NCI-H187 (cell line): ENCODE measurements around the gene NUP133.
"Not testable (repeated sequence)": the region's sequence is repeated elsewhere in the genome, so short reads cannot be mapped to it uniquely, and the experiment has no call there.

ENCODE experiments used
- DNase-seq, 2 experiments: peaks; one replicate each; lab custom pipeline; 2025; lab: John Stamatoyannopoulos, UW

Gene NUP133

GRCh38 chr1:229507951-229508822 is at the start of gene NUP133:
NUP133 (minus strand) TSS chr1:229508341; CDS start chr1:229508249, 92 bp downstream.
- DNase-seq, result peak; percentile 88 to 92

- no peak for DNase-seq
Observed at GRCh38 chr1:229557200-229557850, 49.2 kb upstream of the NUP133 start.

- DNase-seq, result no peak
Observed at GRCh38 chr1:229554886-229555621, 46.9 kb upstream of the NUP133 start.

- no peak for DNase-seq
Observed at GRCh38 chr1:229553621-229554130, 45.5 kb upstream of the NUP133 start.

- DNase-seq, result no peak
Observed at GRCh38 chr1:229552732-229553131, 44.6 kb upstream of the NUP133 start.

- no peak for DNase-seq
Observed at GRCh38 chr1:229550812-229551567, 42.8 kb upstream of the NUP133 start.

GRCh38 chr1:229547542-229547941 is 39.4 kb upstream of the NUP133 start:
- no peak for DNase-seq

GRCh38 chr1:229544587-229544986 is 36.4 kb upstream of the NUP133 start:
- DNase-seq, result no peak

GRCh38 chr1:229539863-229540506 is 31.8 kb upstream of the NUP133 start:
- DNase-seq, result no peak

- DNase-seq, result no peak
Observed at GRCh38 chr1:229538945-229539344, 30.8 kb upstream of the NUP133 start.

GRCh38 chr1:229537894-229538293 is 29.8 kb upstream of the NUP133 start:
- DNase-seq, result no peak

GRCh38 chr1:229536982-229537381 is 28.8 kb upstream of the NUP133 start:
- no peak for DNase-seq

- no peak for DNase-seq
Observed at GRCh38 chr1:229535230-229535629, 27.1 kb upstream of the NUP133 start.

- no peak for DNase-seq
Observed at GRCh38 chr1:229531326-229531725, 23.2 kb upstream of the NUP133 start.

- no peak for DNase-seq
Observed at GRCh38 chr1:229529639-229530038, 21.5 kb upstream of the NUP133 start.

- DNase-seq, result no peak
Observed at GRCh38 chr1:229526695-229527094, 18.6 kb upstream of the NUP133 start.

GRCh38 chr1:229523052-229523451 is 14.9 kb upstream of the NUP133 start:
- DNase-seq, result no peak

GRCh38 chr1:229514578-229515275 is 6.6 kb upstream of the NUP133 start:
- peak in 1 of 2 experiments; percentile 51 for DNase-seq

GRCh38 chr1:229511625-229512024 is 3.5 kb upstream of the NUP133 start:
- DNase-seq, result not testable (repeated sequence)

GRCh38 chr1:229511201-229511600 is 3.1 kb upstream of the NUP133 start:
- DNase-seq, result not testable (repeated sequence)
